AG08395 (cell line): Measurements from ENCODE around the gene DMRTC2.

Experiments used
- DNase-seq: peaks from one replicate; pipeline ENCODE4 v3.0.0; 2012; ENCODE audit warnings: mixed read lengths, low spot score

DMRTC2 gene

GRCh38 chr19:41845001-41845050 lies at the start of gene DMRTC2:
Gene DMRTC2, plus strand, starts transcription at chr19:41845042. Its CDS starts 2,387 bp downstream, at chr19:41847429.
- no peak for DNase-seq

- DNase-seq, result no peak
These were observed 48.5 kb upstream of the DMRTC2 start, which contains the start of gene CEACAM3 for GRCh38 chr19:41796362-41796761. Gene CEACAM3, plus strand, starts transcription at chr19:41796587. Its CDS starts 91 bp downstream, at chr19:41796678.

GRCh38 chr19:41796901-41797300 lies 47.9 kb upstream of the DMRTC2 start:
- DNase-seq, result no peak

GRCh38 chr19:41799444-41800000 lies 45.3 kb upstream of the DMRTC2 start:
- DNase-seq, result no peak

GRCh38 chr19:41801031-41801430 lies 43.8 kb upstream of the DMRTC2 start:
- DNase-seq, result no peak

GRCh38 chr19:41801792-41802211 lies 43.0 kb upstream of the DMRTC2 start:
- DNase-seq, result no peak

GRCh38 chr19:41802770-41803169 lies 42.1 kb upstream of the DMRTC2 start:
- no peak for DNase-seq

- DNase-seq, result no peak
These were observed 40.5 kb upstream of the DMRTC2 start for GRCh38 chr19:41804336-41804735.

GRCh38 chr19:41807176-41807575 lies 37.7 kb upstream of the DMRTC2 start:
- no peak for DNase-seq

GRCh38 chr19:41808663-41809566 lies 35.9 kb upstream of the DMRTC2 start:
- DNase-seq, result no peak

GRCh38 chr19:41810301-41810700 lies 34.5 kb upstream of the DMRTC2 start:
- no peak for DNase-seq

- no peak for DNase-seq
These were observed 33.8 kb upstream of the DMRTC2 start for GRCh38 chr19:41811036-41811435.

GRCh38 chr19:41811981-41812380 lies 32.9 kb upstream of the DMRTC2 start:
- no peak for DNase-seq

GRCh38 chr19:41813911-41814310 lies 30.9 kb upstream of the DMRTC2 start:
- DNase-seq, result no peak

GRCh38 chr19:41815301-41815700 lies 29.5 kb upstream of the DMRTC2 start:
- no peak for DNase-seq

GRCh38 chr19:41816761-41817160 lies 28.1 kb upstream of the DMRTC2 start:
- DNase-seq, result no peak

- DNase-seq, result peak; percentile 49
These were observed 23.7 kb upstream of the DMRTC2 start for GRCh38 chr19:41821003-41821735.

- DNase-seq, result no peak
These were observed 6.7 kb upstream of the DMRTC2 start for GRCh38 chr19:41837981-41838708.

- no peak for DNase-seq
These were observed 5.6 kb upstream of the DMRTC2 start for GRCh38 chr19:41839211-41839610.

- no peak for DNase-seq
These were observed 1.5 kb upstream of the DMRTC2 start for GRCh38 chr19:41843371-41843770.

GRCh38 chr19:41844601-41845000 lies 241 bp upstream of the DMRTC2 start, which contains the start of gene LYPD4:
Gene LYPD4, minus strand, starts transcription at chr19:41844683. Its CDS starts 5,398 bp downstream, at chr19:41839285.
- DNase-seq, result no peak

- DNase-seq, result no peak
These were observed 279 bp downstream of the DMRTC2 start for GRCh38 chr19:41845051-41845590.
